Activated CD8-positive, alpha-beta T cell treated with anti-CD3 and anti-CD28 coated beads for 36 hours (primary cell): ENCODE measurements around the gene IL31RA. TPM values are rescaled to one million over a fixed set of nuclear protein-coding genes. Genes with fewer than 3 reads are reported as not detected.

ENCODE experiments used
- ATAC-seq: fragments of 200-7000 bp; cut with Tn5 transposase; one replicate; pipeline ENCODE4 v1.10.0; 2021; ENCODE audit warnings: mild to moderate bottlenecking, moderate library complexity
- CTCF ChIA-PET: fragments of 350-600 bp; sonication (Branson Sonifier 250); formaldehyde crosslinking; loops from one replicate; lab custom pipeline; 2021; ENCODE audit warnings: antibody characterized with exemption; lab: Charles Lee
- POLR2A ChIA-PET: fragments of 350-600 bp; sonication (Branson Sonifier 250); formaldehyde crosslinking; loops from one replicate; lab custom pipeline; 2021; ENCODE audit warnings: antibody characterized with exemption; lab: Charles Lee
- DNase-seq: peaks from one replicate; pipeline ENCODE4 v3.0.0-alpha.2; 2020
- H3K27ac Mint-ChIP-seq: one replicate; pipeline ENCODE4 v1.8.0; 2021; ENCODE audit warnings: mild to moderate bottlenecking, mixed read lengths
- H3K27me3 Mint-ChIP-seq: one replicate; pipeline ENCODE4 v1.8.0; 2021; ENCODE audit warnings: mixed read lengths
- H3K36me3 Mint-ChIP-seq: one replicate; pipeline ENCODE4 v1.8.0; 2021; ENCODE audit warnings: low read depth, mixed read lengths
- H3K4me1 Mint-ChIP-seq: one replicate; pipeline ENCODE4 v1.8.0; 2021; ENCODE audit warnings: low read depth, mixed read lengths
- H3K4me3 Mint-ChIP-seq: one replicate; pipeline ENCODE4 v1.8.0; 2021; ENCODE audit warnings: mild to moderate bottlenecking, moderate library complexity, mixed read lengths
- H3K9me3 Mint-ChIP-seq: one replicate; pipeline ENCODE4 v1.8.0; 2021; ENCODE audit warnings: mixed read lengths
- CTCF ChIP-seq: fragments of 200-600 bp; IDR thresholded peaks from one replicate; pipeline ENCODE4 v1.8.0; 2022; ENCODE audit warnings: antibody characterized with exemption, mild to moderate bottlenecking
- intact Hi-C: fragments of 100-400 bp; cut with micrococcal nuclease; formaldehyde crosslinking; loops from one replicate; pipeline ENCODE4 v1.10.0; 2022
- total RNA-seq, 2 experiments: library from RNA; stranded (reverse); gene quantifications; one replicate each; pipeline ENCODE4 v1.2.3, GENCODE V29; 2021

IL31RA gene
- total RNA-seq, 2 experiments from 2014 or later: not detected

- Mint-ChIP-seq H3K27me3 (peaks cover 6% of the 10 kb centered on the region), H3K4me3 (no peak overlapping the region), H3K27ac (no peak overlapping the region), H3K4me1 (peaks cover 27% of the 10 kb centered on the region), H3K9me3 (no peaks in the 10 kb centered on the region), H3K36me3 (no peaks in the 10 kb centered on the region)
- no peak for ATAC-seq
- ChIA-PET CTCF (interaction anchor here (1.0 kb wide), 1 partner anchor 15 kb away, joined by 3 read pairs; no protein-coding TSS in a partner anchor), POLR2A (no interaction called here)
- TF ChIP-seq CTCF: no peak
- no peak for DNase-seq
- intact Hi-C loops: no loop called here
These were observed 1.3 kb downstream of the IL31RA start for GRCh38 chr5:55852503-55852902.

GRCh38 chr5:55853041-55853670, 2.0 kb downstream of the IL31RA start:
- Mint-ChIP-seq H3K27ac (no peak overlapping the region), H3K9me3 (no peaks in the 10 kb centered on the region), H3K27me3 (peaks cover 6% of the 10 kb centered on the region), H3K4me3 (no peak overlapping the region), H3K36me3 (no peaks in the 10 kb centered on the region), H3K4me1 (peaks cover 29% of the 10 kb centered on the region)
- intact Hi-C loops: no loop called here
- TF ChIP-seq CTCF: no peak
- POLR2A ChIA-PET: no interaction called here
- DNase-seq (no peak), ATAC-seq (no peak)
- CTCF ChIA-PET: interaction anchor here (1.0 kb wide), 1 partner anchor 16 kb away, joined by 3 read pairs; no protein-coding TSS in a partner anchor

GRCh38 chr5:55853818-55854217, 2.7 kb downstream of the IL31RA start:
- no peak for ATAC-seq
- DNase-seq: no peak
- CTCF ChIA-PET: no interaction called here
- Mint-ChIP-seq H3K4me1 (peaks cover 29% of the 10 kb centered on the region), H3K27me3 (peaks cover 4% of the 10 kb centered on the region), H3K36me3 (no peaks in the 10 kb centered on the region), H3K27ac (no peak overlapping the region), H3K4me3 (no peak overlapping the region), H3K9me3 (no peaks in the 10 kb centered on the region)
- intact Hi-C loops: no loop called here
- POLR2A ChIA-PET: no interaction called here
- no peak for TF ChIP-seq CTCF

GRCh38 chr5:55855509-55855908, 4.4 kb downstream of the IL31RA start:
- Mint-ChIP-seq H3K9me3 (peaks cover under 1% of the 10 kb centered on the region), H3K36me3 (no peaks in the 10 kb centered on the region), H3K4me3 (no peak overlapping the region), H3K27me3 (no peaks in the 10 kb centered on the region), H3K4me1 (peaks cover 29% of the 10 kb centered on the region), H3K27ac (peak overlapping the region; percentile 45)
- ATAC-seq (peak; percentile 78), DNase-seq (peak; percentile 59)
- ChIA-PET POLR2A (interaction anchor here (1.0 kb wide), 1 partner anchor 25 kb away, joined by 3 read pairs; no protein-coding TSS in a partner anchor), CTCF (interaction anchor here (1.0 kb wide), 1 partner anchor 26 kb away, joined by 3 read pairs; no protein-coding TSS in a partner anchor)
- TF ChIP-seq CTCF: no peak
- intact Hi-C loops: no loop called here

- intact Hi-C loops: no loop called here
- peak overlapping the region; percentile 55 for H3K27ac Mint-ChIP-seq
- H3K4me1 Mint-ChIP-seq: peaks cover 23% of the 10 kb centered on the region
- peaks cover 4% of the 10 kb centered on the region for H3K9me3 Mint-ChIP-seq
- ChIA-PET POLR2A (interaction anchor here (1.7 kb wide), 1 partner anchor 9 kb away, joined by 6 read pairs; no protein-coding TSS in a partner anchor), CTCF (no interaction called here)
- no peak overlapping the region for H3K4me3 Mint-ChIP-seq
- ATAC-seq (peak; percentile 72), DNase-seq (peak; percentile 30)
- TF ChIP-seq CTCF: no peak
- no peaks in the 10 kb centered on the region for H3K36me3 Mint-ChIP-seq
- H3K27me3 Mint-ChIP-seq: no peaks in the 10 kb centered on the region
These were observed 5.5 kb downstream of the IL31RA start for GRCh38 chr5:55856516-55857246.
